ENCODE measurements around the gene IQGAP2.
"Not testable (repeated sequence)": the region's sequence is repeated elsewhere in the genome, so short reads cannot be mapped to it uniquely, and the experiment has no call there.

IQGAP2 gene

GRCh38 chr5:76735762-76736545 lies 332.9 kb downstream of the IQGAP2 start:
- H3K27me3 Mint-ChIP-seq, result peaks cover 7% of the 10 kb centered on the region
- H3K27ac Mint-ChIP-seq, result no peak overlapping the region
- no peak for ATAC-seq (ENCODE audit: low read depth)
- no peaks in the 10 kb centered on the region for H3K36me3 Mint-ChIP-seq
- H3K4me1 Mint-ChIP-seq, result peaks cover 14% of the 10 kb centered on the region
- no peak for DNase-seq (ENCODE audit: low spot score in 2 of 2)
- no peaks in the 10 kb centered on the region for H3K9me3 Mint-ChIP-seq
- H3K4me3 Mint-ChIP-seq, result no peak overlapping the region

GRCh38 chr5:76736679-76737556 lies 333.8 kb downstream of the IQGAP2 start:
- H3K4me1 Mint-ChIP-seq, result peaks cover 14% of the 10 kb centered on the region
- no peak overlapping the region for H3K27ac Mint-ChIP-seq
- DNase-seq (ENCODE audit: low spot score in 2 of 2), result no peak
- H3K36me3 Mint-ChIP-seq, result no peaks in the 10 kb centered on the region
- peaks cover 4% of the 10 kb centered on the region for H3K27me3 Mint-ChIP-seq
- H3K4me3 Mint-ChIP-seq, result no peak overlapping the region
- no peak for ATAC-seq (ENCODE audit: low read depth)
- H3K9me3 Mint-ChIP-seq, result no peaks in the 10 kb centered on the region

GRCh38 chr5:76737846-76738245 lies 334.8 kb downstream of the IQGAP2 start:
- H3K27me3 Mint-ChIP-seq, result peaks cover 3% of the 10 kb centered on the region
- no peaks in the 10 kb centered on the region for H3K36me3 Mint-ChIP-seq
- H3K4me1 Mint-ChIP-seq, result peaks cover 10% of the 10 kb centered on the region
- ATAC-seq (ENCODE audit: low read depth) (no peak), DNase-seq (ENCODE audit: low spot score in 2 of 2) (no peak)
- no peaks in the 10 kb centered on the region for H3K9me3 Mint-ChIP-seq
- H3K4me3 Mint-ChIP-seq, result no peak overlapping the region
- H3K27ac Mint-ChIP-seq, result no peak overlapping the region

GRCh38 chr5:76741506-76741905 lies 338.4 kb downstream of the IQGAP2 start:
- H3K27me3 Mint-ChIP-seq; DNase-seq (ENCODE audit: low spot score in 2 of 2); H3K36me3 Mint-ChIP-seq; ATAC-seq (ENCODE audit: low read depth); H3K9me3 Mint-ChIP-seq; H3K4me3 Mint-ChIP-seq; H3K27ac Mint-ChIP-seq; H3K4me1 Mint-ChIP-seq: not testable (repeated sequence)

- H3K4me3 Mint-ChIP-seq, result no peak overlapping the region
- DNase-seq (ENCODE audit: low spot score in 2 of 2) (no peak), ATAC-seq (ENCODE audit: low read depth) (no peak)
- H3K27ac Mint-ChIP-seq, result no peak overlapping the region
- H3K9me3 Mint-ChIP-seq, result no peaks in the 10 kb centered on the region
- no peaks in the 10 kb centered on the region for H3K36me3 Mint-ChIP-seq
- H3K4me1 Mint-ChIP-seq, result peaks cover 6% of the 10 kb centered on the region
- peaks cover 4% of the 10 kb centered on the region for H3K27me3 Mint-ChIP-seq
Measured at GRCh38 chr5:76742583-76742982, 339.5 kb downstream of the IQGAP2 start.

GRCh38 chr5:76744632-76745031 lies 341.5 kb downstream of the IQGAP2 start:
- Mint-ChIP-seq H3K9me3 (no peaks in the 10 kb centered on the region), H3K4me1 (no peaks in the 10 kb centered on the region), H3K4me3 (no peak overlapping the region), H3K36me3 (no peaks in the 10 kb centered on the region), H3K27ac (no peak overlapping the region), H3K27me3 (peaks cover 8% of the 10 kb centered on the region)
- DNase-seq (ENCODE audit: low spot score in 2 of 2), result no peak
- no peak for ATAC-seq (ENCODE audit: low read depth)

GRCh38 chr5:76745670-76746069 lies 342.6 kb downstream of the IQGAP2 start:
- Mint-ChIP-seq H3K27me3 (peaks cover 8% of the 10 kb centered on the region), H3K4me3 (no peak overlapping the region), H3K4me1 (no peaks in the 10 kb centered on the region), H3K36me3 (no peaks in the 10 kb centered on the region), H3K9me3 (no peaks in the 10 kb centered on the region), H3K27ac (no peak overlapping the region)
- no peak for DNase-seq (ENCODE audit: low spot score in 2 of 2)
- ATAC-seq (ENCODE audit: low read depth), result no peak

GRCh38 chr5:76746677-76747076 lies 343.6 kb downstream of the IQGAP2 start:
- Mint-ChIP-seq H3K27me3 (peaks cover 8% of the 10 kb centered on the region), H3K36me3 (no peaks in the 10 kb centered on the region), H3K27ac (no peak overlapping the region), H3K4me1 (no peaks in the 10 kb centered on the region), H3K4me3 (no peak overlapping the region), H3K9me3 (no peaks in the 10 kb centered on the region)
- ATAC-seq (ENCODE audit: low read depth) (no peak), DNase-seq (ENCODE audit: low spot score in 2 of 2) (no peak)

- Mint-ChIP-seq H3K36me3 (no peaks in the 10 kb centered on the region), H3K27me3 (peaks cover 11% of the 10 kb centered on the region), H3K27ac (no peak overlapping the region), H3K4me1 (no peaks in the 10 kb centered on the region), H3K4me3 (no peak overlapping the region), H3K9me3 (no peaks in the 10 kb centered on the region)
- ATAC-seq (ENCODE audit: low read depth), result no peak
- DNase-seq (ENCODE audit: low spot score in 2 of 2), result no peak
Measured at GRCh38 chr5:76747706-76748105, 344.6 kb downstream of the IQGAP2 start.

GRCh38 chr5:76751291-76751690 lies 348.2 kb downstream of the IQGAP2 start:
- no peak for ATAC-seq (ENCODE audit: low read depth)
- Mint-ChIP-seq H3K4me3 (no peak overlapping the region), H3K27ac (no peak overlapping the region), H3K36me3 (no peaks in the 10 kb centered on the region), H3K4me1 (no peaks in the 10 kb centered on the region), H3K9me3 (no peaks in the 10 kb centered on the region), H3K27me3 (peaks cover 7% of the 10 kb centered on the region)
- DNase-seq (ENCODE audit: low spot score in 2 of 2), result no peak

GRCh38 chr5:76754668-76755078 lies 351.6 kb downstream of the IQGAP2 start:
- Mint-ChIP-seq H3K4me1 (no peaks in the 10 kb centered on the region), H3K27ac (no peak overlapping the region), H3K36me3 (no peaks in the 10 kb centered on the region), H3K9me3 (no peaks in the 10 kb centered on the region), H3K4me3 (no peak overlapping the region), H3K27me3 (peaks cover 8% of the 10 kb centered on the region)
- ATAC-seq (ENCODE audit: low read depth) (no peak), DNase-seq (ENCODE audit: low spot score in 2 of 2) (no peak)

GRCh38 chr5:76755779-76756637 lies 352.9 kb downstream of the IQGAP2 start:
- no peaks in the 10 kb centered on the region for H3K4me1 Mint-ChIP-seq
- no peak for DNase-seq (ENCODE audit: low spot score in 2 of 2)
- no peak for ATAC-seq (ENCODE audit: low read depth)

GRCh38 chr5:76757049-76757448 lies 354.0 kb downstream of the IQGAP2 start:
- Mint-ChIP-seq H3K4me3 (no peak overlapping the region), H3K27ac (no peak overlapping the region), H3K4me1 (no peaks in the 10 kb centered on the region), H3K9me3 (no peaks in the 10 kb centered on the region), H3K27me3 (peaks cover 8% of the 10 kb centered on the region), H3K36me3 (no peaks in the 10 kb centered on the region)
- no peak for ATAC-seq (ENCODE audit: low read depth)
- DNase-seq (ENCODE audit: low spot score in 2 of 2), result no peak

More at GRCh38 chr5:76755779-76756637, 352.9 kb downstream of the IQGAP2 start:
- no peak overlapping the region for H3K4me3 Mint-ChIP-seq
- H3K36me3 Mint-ChIP-seq, result no peaks in the 10 kb centered on the region
- H3K27ac Mint-ChIP-seq, result no peak overlapping the region
- no peaks in the 10 kb centered on the region for H3K9me3 Mint-ChIP-seq
- H3K27me3 Mint-ChIP-seq, result peaks cover 8% of the 10 kb centered on the region
